H9 (cell line): ENCODE measurements around the gene COLEC12. TPM values are rescaled to one million over a fixed set of nuclear protein-coding genes. Genes with fewer than 3 reads are reported as not detected.

Source experiments
- DNase-seq: peaks from one replicate; pipeline ENCODE4 v3.0.0-alpha.2; 2017
- H2AFZ ChIP-seq: one replicate; pipeline ENCODE4 v1.6.1; 2013; ENCODE audit warnings: mild to moderate bottlenecking, low read length, control low read depth, moderate library complexity
- H2AK5ac ChIP-seq: 2 replicates; pipeline ENCODE4 v1.6.1; 2013; ENCODE audit warnings: low read length, control low read depth, mixed read lengths; ENCODE audit not compliant: insufficient read length
- H2BK120ac ChIP-seq: one replicate; pipeline ENCODE4 v1.6.1; 2013; ENCODE audit warnings: low read depth, mild to moderate bottlenecking, low read length, control low read depth, inconsistent platforms; ENCODE audit not compliant: poor library complexity, severe bottlenecking
- H2BK12ac ChIP-seq: 2 replicates; pipeline ENCODE4 v1.6.1; 2013; ENCODE audit warnings: low read length, control low read depth, mixed read lengths, low read depth; ENCODE audit not compliant: insufficient read length
- H2BK15ac ChIP-seq: 2 replicates; pipeline ENCODE4 v1.6.1; 2013; ENCODE audit warnings: low read depth, low read length, control low read depth
- H2BK20ac ChIP-seq: one replicate; pipeline ENCODE4 v1.6.1; 2013; ENCODE audit warnings: low read depth, mild to moderate bottlenecking, low read length, control low read depth, inconsistent platforms; ENCODE audit not compliant: poor library complexity, severe bottlenecking
- H2BK5ac ChIP-seq: 2 replicates; pipeline ENCODE4 v1.6.1; 2013; ENCODE audit warnings: low read length, control low read depth, mixed read lengths; ENCODE audit not compliant: insufficient read length
- H3K14ac ChIP-seq: 2 replicates; pipeline ENCODE4 v1.6.1; 2013; ENCODE audit warnings: low read length, control low read depth; ENCODE audit not compliant: insufficient read depth
- H3K18ac ChIP-seq: 2 replicates; pipeline ENCODE4 v1.6.1; 2013; ENCODE audit warnings: low read depth, mild to moderate bottlenecking, mixed read lengths, low read length, control low read depth; ENCODE audit not compliant: insufficient read length
- H3K23ac ChIP-seq: 2 replicates; pipeline ENCODE4 v1.6.1; 2013; ENCODE audit warnings: low read length, control low read depth, mixed read lengths, low read depth; ENCODE audit not compliant: insufficient read length
- H3K23me2 ChIP-seq: 2 replicates; pipeline ENCODE4 v1.6.1; 2013; ENCODE audit warnings: low read depth, mild to moderate bottlenecking, mixed read lengths, low read length, control low read depth; ENCODE audit not compliant: insufficient read length, poor library complexity, severe bottlenecking
- H3K27ac ChIP-seq: 2 replicates; pipeline ENCODE4 v1.5.1; 2013; ENCODE audit warnings: low read length, control low read depth, mixed read lengths, low read depth; ENCODE audit not compliant: insufficient read length
- H3K27me3 ChIP-seq: 2 replicates; pipeline ENCODE4 v1.6.1; 2013; ENCODE audit warnings: low read length, control low read depth, inconsistent platforms; ENCODE audit not compliant: insufficient read depth
- H3K4ac ChIP-seq: 2 replicates; pipeline ENCODE4 v1.6.1; 2013; ENCODE audit warnings: low read depth, mild to moderate bottlenecking, control low read depth, inconsistent platforms, low read length, moderate library complexity
- H3K4me1 ChIP-seq: 2 replicates; pipeline ENCODE4 v1.6.1; 2013; ENCODE audit warnings: low read length, control low read depth, inconsistent platforms; ENCODE audit not compliant: insufficient read depth
- H3K4me2 ChIP-seq: 2 replicates; pipeline ENCODE4 v1.6.1; 2013; ENCODE audit warnings: low read length, control low read depth, mixed read lengths; ENCODE audit not compliant: insufficient read length, insufficient read depth
- H3K56ac ChIP-seq: 2 replicates; pipeline ENCODE4 v1.6.1; 2013; ENCODE audit warnings: low read depth, mild to moderate bottlenecking, mixed read lengths, low read length, control low read depth; ENCODE audit not compliant: insufficient read length
- H3K79me1 ChIP-seq: 2 replicates; pipeline ENCODE4 v1.6.1; 2013; ENCODE audit warnings: low read depth, mild to moderate bottlenecking, moderate library complexity, low read length, control low read depth, inconsistent platforms; ENCODE audit not compliant: insufficient read depth, poor library complexity, severe bottlenecking
- H3K79me2 ChIP-seq: 2 replicates; pipeline ENCODE4 v1.6.1; 2013; ENCODE audit warnings: low read length, control low read depth, inconsistent platforms; ENCODE audit not compliant: insufficient read depth
- H3K9ac ChIP-seq: 2 replicates; pipeline ENCODE4 v1.6.1; 2013; ENCODE audit warnings: low read length, control low read depth, mixed read lengths; ENCODE audit not compliant: insufficient read length; ENCODE audit errors: extremely low read depth
- H3K9me3 ChIP-seq: one replicate; pipeline ENCODE4 v1.6.1; 2013; ENCODE audit warnings: low read depth, low read length, inconsistent platforms; ENCODE audit not compliant: control insufficient read depth
- H3T11ph ChIP-seq: one replicate; pipeline ENCODE4 v1.6.1; 2013; ENCODE audit warnings: mild to moderate bottlenecking, low read length, control low read depth, inconsistent platforms
- H4K20me1 ChIP-seq: one replicate; pipeline ENCODE4 v1.6.1; 2013; ENCODE audit not compliant: control insufficient read depth, insufficient read length, insufficient read depth
- H4K5ac ChIP-seq: 2 replicates; pipeline ENCODE4 v1.6.1; 2013; ENCODE audit warnings: low read depth, mild to moderate bottlenecking, mixed read lengths, low read length, control low read depth; ENCODE audit not compliant: insufficient read length
- H4K8ac ChIP-seq: replicated peaks from 2 replicates; pipeline ENCODE4 v1.6.1; 2013; ENCODE audit warnings: low read length, control low read depth, mixed read lengths, low read depth; ENCODE audit not compliant: insufficient read length
- H4K91ac ChIP-seq: 2 replicates; pipeline ENCODE4 v1.6.1; 2013; ENCODE audit warnings: low read depth, mild to moderate bottlenecking, moderate library complexity, mixed read lengths, low read length, control low read depth; ENCODE audit not compliant: insufficient read length
- H3K27ac Mint-ChIP-seq, 3 experiments: 2 replicates in 2 of 3; 3 replicates in 1 of 3; pipeline ENCODE4 v1.8.0; 2020 to 2021; ENCODE audit warnings: mixed read lengths in 3 of 3, mild to moderate bottlenecking in 1 of 3, moderate library complexity in 1 of 3
- H3K27me3 Mint-ChIP-seq: 2 replicates; pipeline ENCODE4 v1.8.0; 2021; ENCODE audit warnings: low read depth, mild to moderate bottlenecking, moderate library complexity, mixed read lengths
- H3K36me3 Mint-ChIP-seq, 3 experiments: 2 replicates in 2 of 3; 3 replicates in 1 of 3; pipeline ENCODE4 v1.8.0; 2020 to 2021; ENCODE audit warnings: low read depth in 3 of 3, mixed read lengths in 3 of 3; ENCODE audit not compliant: insufficient read depth in 1 of 3
- H3K4me1 Mint-ChIP-seq, 2 experiments: 2 replicates each; pipeline ENCODE4 v1.8.0; 2020; ENCODE audit warnings: mixed read lengths in 2 of 2
- H3K4me3 Mint-ChIP-seq, 2 experiments: 2 replicates in 1 of 2; 3 replicates in 1 of 2; pipeline ENCODE4 v1.8.0; 2020 to 2021; ENCODE audit warnings: mild to moderate bottlenecking in 2 of 2, mixed read lengths in 2 of 2, moderate library complexity in 1 of 2
- H3K9me3 Mint-ChIP-seq, 2 experiments: 2 replicates in 1 of 2; 3 replicates in 1 of 2; pipeline ENCODE4 v1.8.0; 2020; ENCODE audit warnings: mild to moderate bottlenecking in 2 of 2, mixed read lengths in 2 of 2, moderate library complexity in 1 of 2
- WGBS: extraction: QIAGEN DNeasy Blood & Tissue Kit; methylation state at CpG from one replicate; pipeline ENCODE4 v1.1.7; 2013; ENCODE audit warnings: missing lambda C conversion rate, low lambda C conversion rate, mixed read lengths; ENCODE audit not compliant: insufficient read length; ENCODE audit errors: extremely low coverage; 5-methylcytosine and 5-hydroxymethylcytosine counted together
- total RNA-seq: library from RNA; stranded (reverse); gene quantifications from 2 replicates; pipeline ENCODE4 v1.2.1, GENCODE V29; 2021
- TF ChIP-seq, protein P1 (sequence below): fragments of 200-600 bp; sonication (generic); conservative IDR thresholded peaks from 3 replicates; pipeline ENCODE4 v1.8.0; 2021; ENCODE audit warnings: antibody characterized with exemption, mild to moderate bottlenecking

Gene COLEC12
- total RNA-seq, 1 experiment from 2014 or later: 0.70 TPM

GRCh38 chr18:499776-500631 is 497 bp downstream of the COLEC12 start:
- H4K8ac ChIP-seq: no peak overlapping the region
- no peaks in the 10 kb centered on the region for H3K79me2 ChIP-seq
- no peak overlapping the region for H2BK12ac ChIP-seq
- H3K4ac ChIP-seq: no peak overlapping the region
- no peak overlapping the region for H3K23ac ChIP-seq
- H2BK120ac ChIP-seq: no peak overlapping the region
- no peak overlapping the region for H3K18ac ChIP-seq
- no peak overlapping the region for H3K56ac ChIP-seq
- no CpG with 5 or more reads among the region's 93 CpGs for WGBS
- H3K4me1 ChIP-seq: no peaks in the 10 kb centered on the region
- no peak overlapping the region for H2AFZ ChIP-seq
- H2AK5ac ChIP-seq: no peak overlapping the region
- H2BK15ac ChIP-seq: no peak overlapping the region
- peaks cover 28% of the 10 kb centered on the region; the same call in 1 of the 2 replicates for H3K27me3 ChIP-seq
- Mint-ChIP-seq H3K9me3 (no peaks in the 10 kb centered on the region), H3K27me3 (peaks cover 80% of the 10 kb centered on the region), H3K4me3 (peak overlapping the region; percentile 70 to 89), H3K36me3 (no peaks in the 10 kb centered on the region; a peak in 2 of 7 replicates), H3K27ac (no peak overlapping the region), H3K4me1 (peaks cover 21 to 24% of the 10 kb centered on the region in 2 experiments)
- no peak overlapping the region for H4K91ac ChIP-seq
- no peaks in the 10 kb centered on the region for H3K9me3 ChIP-seq
- no peak overlapping the region for H2BK20ac ChIP-seq
- H3K9ac ChIP-seq: no peak overlapping the region
- no peak overlapping the region for H2BK5ac ChIP-seq
- H3K79me1 ChIP-seq: no peaks in the 10 kb centered on the region
- peak overlapping the region; percentile 66 for H3K4me2 ChIP-seq
- DNase-seq: peak; percentile 39
- H4K5ac ChIP-seq: no peak overlapping the region
- peaks cover 18% of the 10 kb centered on the region for H3K23me2 ChIP-seq
- no peak overlapping the region for H3K27ac ChIP-seq
- H3K14ac ChIP-seq: no peak overlapping the region; the same call in 1 of the 2 replicates
- H4K20me1 ChIP-seq: no peaks in the 10 kb centered on the region
- TF ChIP-seq, protein P1, sequence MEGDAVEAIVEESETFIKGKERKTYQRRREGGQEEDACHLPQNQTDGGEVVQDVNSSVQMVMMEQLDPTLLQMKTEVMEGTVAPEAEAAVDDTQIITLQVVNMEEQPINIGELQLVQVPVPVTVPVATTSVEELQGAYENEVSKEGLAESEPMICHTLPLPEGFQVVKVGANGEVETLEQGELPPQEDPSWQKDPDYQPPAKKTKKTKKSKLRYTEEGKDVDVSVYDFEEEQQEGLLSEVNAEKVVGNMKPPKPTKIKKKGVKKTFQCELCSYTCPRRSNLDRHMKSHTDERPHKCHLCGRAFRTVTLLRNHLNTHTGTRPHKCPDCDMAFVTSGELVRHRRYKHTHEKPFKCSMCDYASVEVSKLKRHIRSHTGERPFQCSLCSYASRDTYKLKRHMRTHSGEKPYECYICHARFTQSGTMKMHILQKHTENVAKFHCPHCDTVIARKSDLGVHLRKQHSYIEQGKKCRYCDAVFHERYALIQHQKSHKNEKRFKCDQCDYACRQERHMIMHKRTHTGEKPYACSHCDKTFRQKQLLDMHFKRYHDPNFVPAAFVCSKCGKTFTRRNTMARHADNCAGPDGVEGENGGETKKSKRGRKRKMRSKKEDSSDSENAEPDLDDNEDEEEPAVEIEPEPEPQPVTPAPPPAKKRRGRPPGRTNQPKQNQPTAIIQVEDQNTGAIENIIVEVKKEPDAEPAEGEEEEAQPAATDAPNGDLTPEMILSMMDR: no peak; the same call in 2 of the 3 replicates
- H3T11ph ChIP-seq: no peak overlapping the region
